ENCODE data around the gene NOX1. TPM values are rescaled to one million over a fixed set of nuclear protein-coding genes. Genes with fewer than 3 reads are reported as not detected.

The NOX1 gene
- total RNA-seq: not detected in 2 replicates

DNA sequence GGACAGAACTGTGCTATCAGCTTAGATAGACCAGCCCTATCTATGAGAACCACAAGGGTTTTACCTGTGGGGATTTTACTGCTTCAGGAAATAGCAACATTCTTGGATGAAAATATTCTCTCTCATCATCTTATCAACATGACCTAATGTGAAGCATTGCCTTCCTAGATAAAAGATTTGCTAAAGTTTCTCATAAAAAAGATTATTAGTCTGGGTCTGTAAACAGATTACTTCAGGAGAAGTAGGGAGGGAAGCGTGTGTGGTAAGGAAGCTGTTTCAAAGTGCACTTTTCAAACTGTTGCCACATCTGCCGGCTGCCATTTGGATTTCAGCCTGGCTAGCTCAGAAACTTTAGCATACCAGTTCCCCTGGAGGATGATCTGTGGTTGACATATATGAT, at the start of gene NOX1:
Gene NOX1 (minus strand): TSS at position 35 of the 400 bp plus-strand sequence. CDS start 220 bp downstream, outside the sequence.

GRCh38 chrX:100819837-100820666, 54.1 kb downstream of the NOX1 start, which contains the start of gene CSTF2:
CSTF2 (plus strand) TSS chrX:100820391; CDS start chrX:100820417, 26 bp downstream.

Other genes starting within 250 kb of the NOX1 start
- 17.4 and 20.0 TPM in 2 replicates for gene TSPAN6, start 237.6 kb downstream of the NOX1 start, total RNA-seq
- gene SRPX2, start 230.2 kb downstream of the NOX1 start, total RNA-seq: 20.8 and 32.4 TPM in 2 replicates
- gene SYTL4, start 142.2 kb downstream of the NOX1 start, total RNA-seq: 3.5 and 3.6 TPM in 2 replicates
- 22.5 and 23.9 TPM in 2 replicates for gene CSTF2, start 54.0 kb downstream of the NOX1 start, total RNA-seq
- gene XKRX, start 54.6 kb upstream of the NOX1 start, total RNA-seq: under 0.01 TPM in 2 replicates
- not detected in 2 replicates for gene ARL13A, start 95.3 kb upstream of the NOX1 start, total RNA-seq
- 8.3 and 8.7 TPM in 2 replicates for gene TRMT2B, start 177.8 kb upstream of the NOX1 start, total RNA-seq
- gene TMEM35A, start 204.5 kb upstream of the NOX1 start, total RNA-seq: 5.5 and 6.1 TPM in 2 replicates
- 20.2 and 35.3 TPM in 2 replicates for gene CENPI, start 223.8 kb upstream of the NOX1 start, total RNA-seq